ENCODE data around the gene ACADM. TPM values are rescaled to one million over a fixed set of nuclear protein-coding genes. Genes with fewer than 3 reads are reported as not detected.
A peak's percentile ranks its signal among the peaks of the same experiment; 100 is the strongest.

Gene ACADM
- total and polyA plus RNA-seq, 2 of the 13 experiments (the other 11 are each of a cell fraction or from before 2014, with no cell fraction given), result 43.7 to 92.2 TPM

DNA sequence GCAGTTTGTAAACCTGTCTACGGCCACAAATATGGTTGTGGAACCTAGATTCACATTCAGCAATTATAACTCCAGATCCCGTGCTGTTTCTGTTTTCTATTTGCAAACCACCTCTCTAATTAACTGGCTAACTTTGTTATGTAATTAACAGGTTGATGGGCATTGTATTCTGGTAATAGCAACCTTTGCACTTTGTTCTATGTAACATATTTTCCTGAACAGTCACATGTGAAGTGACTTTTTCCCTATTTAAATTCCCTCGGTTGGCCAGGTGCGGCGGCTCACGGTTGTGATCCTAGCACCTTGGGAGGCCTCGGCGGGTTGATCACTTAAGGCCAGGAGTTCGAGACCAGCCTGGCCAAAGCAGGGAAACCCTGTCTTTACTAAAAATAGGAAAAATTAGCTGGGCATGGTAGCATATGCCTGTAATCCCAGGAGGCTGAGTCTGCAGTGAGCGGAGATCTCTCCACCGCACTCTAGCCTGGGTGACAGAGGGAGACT lies 1.4 kb downstream of the ACADM start (continued):
- TF ChIP-seq, protein P1, sequence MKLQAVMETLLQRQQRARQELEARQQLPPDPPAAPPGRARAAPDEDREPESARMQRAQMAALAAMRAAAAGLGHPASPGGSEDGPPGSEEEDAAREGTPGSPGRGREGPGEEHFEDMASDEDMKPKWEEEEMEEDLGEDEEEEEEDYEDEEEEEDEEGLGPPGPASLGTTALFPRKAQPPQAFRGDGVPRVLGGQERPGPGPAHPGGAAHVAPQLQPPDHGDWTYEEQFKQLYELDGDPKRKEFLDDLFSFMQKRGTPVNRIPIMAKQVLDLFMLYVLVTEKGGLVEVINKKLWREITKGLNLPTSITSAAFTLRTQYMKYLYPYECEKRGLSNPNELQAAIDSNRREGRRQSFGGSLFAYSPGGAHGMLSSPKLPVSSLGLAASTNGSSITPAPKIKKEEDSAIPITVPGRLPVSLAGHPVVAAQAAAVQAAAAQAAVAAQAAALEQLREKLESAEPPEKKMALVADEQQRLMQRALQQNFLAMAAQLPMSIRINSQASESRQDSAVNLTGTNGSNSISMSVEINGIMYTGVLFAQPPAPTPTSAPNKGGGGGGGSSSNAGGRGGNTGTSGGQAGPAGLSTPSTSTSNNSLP (IDR thresholded peaks at IDR 0.05; ENCODE audit: low read depth, low read length), result peak; percentile 75
- TF ChIP-seq PHF8 (CRISPR knock-in tag; IDR thresholded peaks at IDR 0.05) (no peak; the same call in none of the 2 replicates), MED1 (CRISPR knock-in tag; IDR thresholded peaks at IDR 0.05) (peak; percentile 45), CREM (IDR thresholded peaks at IDR 0.05) (peak; percentile 74; the same call in 1 of the 2 replicates), CREM (CRISPR knock-in tag; IDR thresholded peaks at IDR 0.05) (no peak), ATAD3A (CRISPR knock-in tag; IDR thresholded peaks at IDR 0.05) (no peak), ATF7 (IDR thresholded peaks at IDR 0.05) (no peak), ATF7 (CRISPR knock-in tag; IDR thresholded peaks at IDR 0.05) (no peak), ZNF230 (CRISPR knock-in tag; IDR thresholded peaks at IDR 0.05) (no peak), HOXD1 (CRISPR knock-in tag; IDR thresholded peaks at IDR 0.05) (no peak), SKI (IDR thresholded peaks at IDR 0.05; ENCODE audit: partially characterized antibody) (peak; percentile 61), KLF9 (CRISPR knock-in tag; IDR thresholded peaks at IDR 0.05; ENCODE audit: low read depth) (no peak), RFXANK (CRISPR knock-in tag; IDR thresholded peaks at IDR 0.05) (no peak), HIVEP1 (CRISPR knock-in tag; IDR thresholded peaks at IDR 0.05) (0 out of 2 replicates have a peak, but pooled peaks have one; percentile 23), ZSCAN31 (CRISPR knock-in tag; IDR thresholded peaks at IDR 0.05; ENCODE audit: low read depth) (no peak), KDM6A (CRISPR knock-in tag; IDR thresholded peaks at IDR 0.05; ENCODE audit: low read depth) (0 out of 2 replicates have a peak, but pooled peaks have one; percentile 46), BCL6 (CRISPR knock-in tag; IDR thresholded peaks at IDR 0.05) (peak; percentile 92), NPAS2 (CRISPR knock-in tag; IDR thresholded peaks at IDR 0.05; ENCODE audit: borderline replicate concordance) (no peak), SAP130 (CRISPR knock-in tag; IDR thresholded peaks at IDR 0.05; ENCODE audit: low read depth) (peak; percentile 67), ZSCAN22 (CRISPR knock-in tag; IDR thresholded peaks at IDR 0.05) (no peak), SMAD3 (CRISPR knock-in tag; IDR thresholded peaks at IDR 0.05) (no peak), SIN3B (IDR thresholded peaks at IDR 0.05; ENCODE audit: low read length) (no peak; the same call in 1 of the 2 replicates), ZNF335 (CRISPR knock-in tag; IDR thresholded peaks at IDR 0.05) (peak; percentile 93)
- TF ChIP-seq, protein P2, sequence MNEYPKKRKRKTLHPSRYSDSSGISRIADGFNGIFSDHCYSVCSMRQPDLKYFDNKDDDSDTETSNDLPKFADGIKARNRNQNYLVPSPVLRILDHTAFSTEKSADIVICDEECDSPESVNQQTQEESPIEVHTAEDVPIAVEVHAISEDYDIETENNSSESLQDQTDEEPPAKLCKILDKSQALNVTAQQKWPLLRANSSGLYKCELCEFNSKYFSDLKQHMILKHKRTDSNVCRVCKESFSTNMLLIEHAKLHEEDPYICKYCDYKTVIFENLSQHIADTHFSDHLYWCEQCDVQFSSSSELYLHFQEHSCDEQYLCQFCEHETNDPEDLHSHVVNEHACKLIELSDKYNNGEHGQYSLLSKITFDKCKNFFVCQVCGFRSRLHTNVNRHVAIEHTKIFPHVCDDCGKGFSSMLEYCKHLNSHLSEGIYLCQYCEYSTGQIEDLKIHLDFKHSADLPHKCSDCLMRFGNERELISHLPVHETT (CRISPR knock-in tag; conservative IDR thresholded peaks at IDR 0.05), result 0 out of 2 replicates have a peak, but pooled peaks have one; percentile 20
- TF ChIP-seq, protein P3, sequence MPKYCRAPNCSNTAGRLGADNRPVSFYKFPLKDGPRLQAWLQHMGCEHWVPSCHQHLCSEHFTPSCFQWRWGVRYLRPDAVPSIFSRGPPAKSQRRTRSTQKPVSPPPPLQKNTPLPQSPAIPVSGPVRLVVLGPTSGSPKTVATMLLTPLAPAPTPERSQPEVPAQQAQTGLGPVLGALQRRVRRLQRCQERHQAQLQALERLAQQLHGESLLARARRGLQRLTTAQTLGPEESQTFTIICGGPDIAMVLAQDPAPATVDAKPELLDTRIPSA (CRISPR knock-in tag; IDR thresholded peaks at IDR 0.05; ENCODE audit: borderline replicate concordance), result no peak
- TF ChIP-seq, protein P4, sequence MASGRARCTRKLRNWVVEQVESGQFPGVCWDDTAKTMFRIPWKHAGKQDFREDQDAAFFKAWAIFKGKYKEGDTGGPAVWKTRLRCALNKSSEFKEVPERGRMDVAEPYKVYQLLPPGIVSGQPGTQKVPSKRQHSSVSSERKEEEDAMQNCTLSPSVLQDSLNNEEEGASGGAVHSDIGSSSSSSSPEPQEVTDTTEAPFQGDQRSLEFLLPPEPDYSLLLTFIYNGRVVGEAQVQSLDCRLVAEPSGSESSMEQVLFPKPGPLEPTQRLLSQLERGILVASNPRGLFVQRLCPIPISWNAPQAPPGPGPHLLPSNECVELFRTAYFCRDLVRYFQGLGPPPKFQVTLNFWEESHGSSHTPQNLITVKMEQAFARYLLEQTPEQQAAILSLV (CRISPR knock-in tag; IDR thresholded peaks at IDR 0.05; ENCODE audit: borderline replicate concordance), result no peak
- TF ChIP-seq, protein P5, sequence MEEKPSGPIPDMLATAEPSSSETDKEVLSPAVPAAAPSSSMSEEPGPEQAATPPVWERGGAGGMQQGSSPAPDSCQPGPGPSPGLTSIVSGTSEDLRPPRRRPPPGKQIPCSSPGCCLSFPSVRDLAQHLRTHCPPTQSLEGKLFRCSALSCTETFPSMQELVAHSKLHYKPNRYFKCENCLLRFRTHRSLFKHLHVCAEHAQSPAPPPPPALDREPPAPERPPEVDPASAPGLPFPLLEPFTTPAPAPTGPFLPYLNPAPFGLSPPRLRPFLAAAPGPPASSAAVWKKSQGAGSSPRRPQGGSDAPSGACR (CRISPR knock-in tag; IDR thresholded peaks at IDR 0.05), result no peak
